Hepatocyte (in vitro differentiated cells): ENCODE data around the gene TCF7L2. TPM values are rescaled to one million over a fixed set of nuclear protein-coding genes. Genes with fewer than 3 reads are reported as not detected.

Source experiments
- DNase-seq: peaks from one replicate; pipeline ENCODE4 v3.0.0-alpha.2; 2016; ENCODE audit warnings: low spot score
- H2AFZ ChIP-seq: fragments of 200-600 bp; sonication (generic); 2 replicates; pipeline ENCODE4 v1.6.0; 2016; ENCODE audit warnings: antibody characterized with exemption, mild to moderate bottlenecking
- H3K27ac ChIP-seq: fragments of 200-600 bp; sonication (generic); 2 replicates; pipeline ENCODE4 v1.5.1; 2016; ENCODE audit warnings: mild to moderate bottlenecking
- H3K27me3 ChIP-seq: fragments of 200-600 bp; sonication (generic); 2 replicates; pipeline ENCODE4 v1.6.1; 2016
- H3K36me3 ChIP-seq: fragments of 200-600 bp; sonication (generic); replicated peaks from 2 replicates; pipeline ENCODE4 v1.5.1; 2016; ENCODE audit warnings: low read depth; ENCODE audit not compliant: insufficient read depth
- H3K4me1 ChIP-seq: fragments of 200-600 bp; sonication (generic); 2 replicates; pipeline ENCODE4 v1.5.1; 2016; ENCODE audit warnings: mild to moderate bottlenecking, moderate library complexity; ENCODE audit not compliant: insufficient read depth
- H3K4me2 ChIP-seq: fragments of 200-600 bp; sonication (generic); 2 replicates; pipeline ENCODE4 v1.6.0; 2016
- H3K4me3 ChIP-seq: fragments of 200-600 bp; sonication (generic); 2 replicates; pipeline ENCODE4 v1.5.1; 2016; ENCODE audit warnings: mild to moderate bottlenecking
- H3K79me2 ChIP-seq: fragments of 200-600 bp; sonication (generic); 2 replicates; pipeline ENCODE4 v1.6.0; 2017; ENCODE audit warnings: mild to moderate bottlenecking
- H3K9me2 ChIP-seq: fragments of 200-600 bp; sonication (generic); replicated peaks from 2 replicates; pipeline ENCODE4 v1.6.0; 2017; ENCODE audit warnings: mild to moderate bottlenecking; ENCODE audit not compliant: insufficient read depth
- H3K9me3 ChIP-seq: fragments of 200-600 bp; sonication (generic); 2 replicates; pipeline ENCODE4 v1.5.1; 2016; ENCODE audit warnings: low read depth, mild to moderate bottlenecking
- H4K20me1 ChIP-seq: fragments of 200-600 bp; sonication (generic); 2 replicates; pipeline ENCODE4 v1.6.0; 2016; ENCODE audit warnings: mild to moderate bottlenecking; ENCODE audit not compliant: insufficient read depth, poor library complexity, severe bottlenecking
- EZH2 ChIP-seq: fragments of 200-600 bp; sonication (generic); IDR thresholded peaks from 2 replicates; pipeline ENCODE4 v1.6.1; 2016; ENCODE audit warnings: antibody characterized with exemption, mild to moderate bottlenecking, borderline replicate concordance
- EZH2phosphoT487 ChIP-seq: fragments of 200-600 bp; sonication (generic); IDR thresholded peaks from one replicate; pipeline ENCODE4 v1.6.1; 2018; ENCODE audit warnings: antibody characterized with exemption, mild to moderate bottlenecking, low read depth, moderate library complexity; ENCODE audit not compliant: unreplicated experiment, severe bottlenecking
- WGBS: methylation state at CpG from one replicate; pipeline ENCODE4 v1.1.6; 2016; ENCODE audit warnings: low lambda C conversion rate; ENCODE audit errors: missing lambda C conversion rate; 5-methylcytosine and 5-hydroxymethylcytosine counted together
- polyA plus RNA-seq: library from polyadenylated mRNA; unstranded; fragments of >200 nt; fragmentation: Nextera tagmentation; extraction: Ambion mirVana; gene quantifications from 2 replicates; pipeline ENCODE4 v1.2.1, GENCODE V29; 2016
- total RNA-seq: library from RNA; depleted of rRNA; stranded (reverse); fragments of >200 nt; gene quantifications from 2 replicates; pipeline ENCODE4 v1.2.3, GENCODE V29; 2014
- TF ChIP-seq, protein P1 (sequence below): fragments of 200-600 bp; sonication (generic); IDR thresholded peaks from 2 replicates; pipeline ENCODE4 v1.5.1; 2016; ENCODE audit warnings: antibody characterized with exemption, mild to moderate bottlenecking; ENCODE audit not compliant: poor library complexity

The TCF7L2 gene
- total and polyA plus RNA-seq, 2 experiments from 2014 or later: 14.8 to 28.8 TPM

- no peak overlapping the region for H2AFZ ChIP-seq
- no peaks in the 10 kb centered on the region for H3K9me3 ChIP-seq
- H3K27ac ChIP-seq: peak overlapping the region; percentile 72
- H3K27me3 ChIP-seq: no peaks in the 10 kb centered on the region
- peaks cover 96% of the 10 kb centered on the region for H4K20me1 ChIP-seq
- no peak for TF ChIP-seq EZH2phosphoT487
- TF ChIP-seq EZH2: no peak
- TF ChIP-seq, protein P1, sequence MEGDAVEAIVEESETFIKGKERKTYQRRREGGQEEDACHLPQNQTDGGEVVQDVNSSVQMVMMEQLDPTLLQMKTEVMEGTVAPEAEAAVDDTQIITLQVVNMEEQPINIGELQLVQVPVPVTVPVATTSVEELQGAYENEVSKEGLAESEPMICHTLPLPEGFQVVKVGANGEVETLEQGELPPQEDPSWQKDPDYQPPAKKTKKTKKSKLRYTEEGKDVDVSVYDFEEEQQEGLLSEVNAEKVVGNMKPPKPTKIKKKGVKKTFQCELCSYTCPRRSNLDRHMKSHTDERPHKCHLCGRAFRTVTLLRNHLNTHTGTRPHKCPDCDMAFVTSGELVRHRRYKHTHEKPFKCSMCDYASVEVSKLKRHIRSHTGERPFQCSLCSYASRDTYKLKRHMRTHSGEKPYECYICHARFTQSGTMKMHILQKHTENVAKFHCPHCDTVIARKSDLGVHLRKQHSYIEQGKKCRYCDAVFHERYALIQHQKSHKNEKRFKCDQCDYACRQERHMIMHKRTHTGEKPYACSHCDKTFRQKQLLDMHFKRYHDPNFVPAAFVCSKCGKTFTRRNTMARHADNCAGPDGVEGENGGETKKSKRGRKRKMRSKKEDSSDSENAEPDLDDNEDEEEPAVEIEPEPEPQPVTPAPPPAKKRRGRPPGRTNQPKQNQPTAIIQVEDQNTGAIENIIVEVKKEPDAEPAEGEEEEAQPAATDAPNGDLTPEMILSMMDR: no peak
- no peak overlapping the region for H3K4me3 ChIP-seq
- H3K4me1 ChIP-seq: peaks cover 35% of the 10 kb centered on the region
- H3K4me2 ChIP-seq: no peak overlapping the region
- H3K36me3 ChIP-seq: no peaks in the 10 kb centered on the region
- peaks cover 98% of the 10 kb centered on the region for H3K79me2 ChIP-seq
- 93% methylated on average over 4 of the region's 4 CpGs for WGBS
- H3K9me2 ChIP-seq: no peaks in the 10 kb centered on the region
- no peak for DNase-seq
Measured at GRCh38 chr10:112999102-112999501, 49.1 kb downstream of the TCF7L2 start.

DNA sequence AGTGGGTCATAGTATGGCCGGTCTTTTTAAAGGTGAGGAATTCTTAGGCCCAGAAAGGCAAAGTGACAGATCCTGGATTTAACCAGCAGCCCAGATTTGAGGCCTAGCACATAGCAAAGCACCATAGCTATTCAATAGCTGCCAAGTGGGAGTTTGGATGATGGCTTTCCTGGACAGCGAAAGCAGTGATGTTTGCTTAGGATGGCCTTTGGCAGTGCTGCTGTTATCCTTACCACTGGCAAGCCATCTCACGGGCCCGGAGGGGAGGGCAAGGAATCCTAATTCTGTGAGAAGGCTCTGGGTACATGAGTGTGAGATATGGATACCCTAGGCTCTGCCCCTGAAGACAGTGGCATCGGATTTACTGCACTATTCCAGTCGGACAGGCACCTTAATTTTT, 50.4 kb downstream of the TCF7L2 start:
- Histone ChIP-seq H3K9me3 (no peaks in the 10 kb centered on the region), H3K4me1 (peaks cover 38% of the 10 kb centered on the region), H3K4me3 (no peak overlapping the region), H2AFZ (no peak overlapping the region), H3K9me2 (no peaks in the 10 kb centered on the region), H4K20me1 (peaks cover 95% of the 10 kb centered on the region), H3K79me2 (peaks cover 98% of the 10 kb centered on the region), H3K4me2 (peak overlapping the region; percentile 35), H3K27ac (peak overlapping the region; percentile 72), H3K36me3 (no peaks in the 10 kb centered on the region), H3K27me3 (no peaks in the 10 kb centered on the region)
- WGBS: 80% methylated on average over 6 of the region's 6 CpGs
- TF ChIP-seq, protein P1: no peak
- DNase-seq: no peak

- Histone ChIP-seq H3K9me2 (no peaks in the 10 kb centered on the region), H4K20me1 (peaks cover 96% of the 10 kb centered on the region), H3K27me3 (no peaks in the 10 kb centered on the region), H2AFZ (no peak overlapping the region), H3K9me3 (no peaks in the 10 kb centered on the region), H3K4me1 (peaks cover 43% of the 10 kb centered on the region), H3K4me3 (no peak overlapping the region), H3K27ac (peak overlapping the region; percentile 72), H3K4me2 (peak overlapping the region; percentile 35), H3K79me2 (peaks cover 98% of the 10 kb centered on the region), H3K36me3 (no peaks in the 10 kb centered on the region)
- TF ChIP-seq, protein P1: peak; percentile 8
- TF ChIP-seq EZH2phosphoT487 (no peak), EZH2 (no peak)
- WGBS: 41% methylated on average over 14 of the region's 14 CpGs
- peak; percentile 69 for DNase-seq
Measured at GRCh38 chr10:113000876-113001598, 51.0 kb downstream of the TCF7L2 start.
